Left forelimb (tissue), 1 donor: ENCODE results near the gene SRCIN1.

Experiments
- DNase-seq: peaks from one replicate; pipeline ENCODE4 v3.0.0-alpha.2; 2018; ENCODE audit warnings: low spot score

SRCIN1 gene

GRCh38 chr17:38578229-38579082, 27.3 kb downstream of the SRCIN1 start:
- DNase-seq = no peak

DNA sequence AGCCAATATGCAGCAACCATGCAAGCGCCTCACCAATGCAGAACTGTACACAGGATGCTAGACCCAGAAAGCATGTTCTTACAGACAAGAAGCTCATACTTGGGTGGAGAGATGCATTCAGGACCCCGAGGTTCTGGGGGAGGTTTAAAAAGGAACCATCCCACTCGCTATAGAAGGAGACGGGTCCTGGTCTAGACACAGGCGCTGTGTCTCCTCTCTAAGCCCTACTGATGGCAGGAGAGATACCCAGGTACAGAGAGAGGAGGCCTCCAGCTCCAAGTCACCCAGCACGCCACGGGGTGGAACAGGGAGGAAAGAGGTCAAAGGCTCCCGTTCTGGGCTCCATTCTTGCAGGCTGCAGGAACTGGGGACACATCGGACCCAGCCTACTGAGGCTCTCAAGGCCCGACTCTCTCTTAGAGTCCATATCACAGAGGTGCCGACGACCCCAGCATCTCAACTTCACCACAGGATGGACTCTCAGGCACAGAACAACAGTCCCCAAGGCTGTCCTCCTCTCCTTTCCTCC, 28.0 kb downstream of the SRCIN1 start:
- no peak for DNase-seq

DNA sequence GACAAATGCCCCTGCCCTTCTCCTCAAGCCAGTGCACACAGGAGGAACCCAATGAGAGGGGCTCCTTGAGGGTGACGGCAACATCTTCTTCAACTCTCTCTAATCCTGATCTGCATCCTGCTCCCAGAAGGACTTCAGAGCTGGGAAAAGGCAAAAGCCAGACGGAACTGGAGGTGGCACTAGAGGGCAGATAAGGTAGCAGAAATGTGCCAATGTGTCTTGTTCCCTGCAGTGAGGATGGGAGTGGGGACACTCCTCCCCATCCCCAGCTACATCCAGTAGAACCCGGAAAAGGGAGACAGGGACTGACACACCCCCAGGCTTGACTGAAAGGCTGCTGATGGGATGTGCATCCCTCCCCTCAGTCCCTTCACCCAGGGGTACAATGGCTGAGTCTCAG, 28.5 kb downstream of the SRCIN1 start:
- no peak for DNase-seq

GRCh38 chr17:38575781-38576180, 30.0 kb downstream of the SRCIN1 start:
- no peak for DNase-seq

DNA sequence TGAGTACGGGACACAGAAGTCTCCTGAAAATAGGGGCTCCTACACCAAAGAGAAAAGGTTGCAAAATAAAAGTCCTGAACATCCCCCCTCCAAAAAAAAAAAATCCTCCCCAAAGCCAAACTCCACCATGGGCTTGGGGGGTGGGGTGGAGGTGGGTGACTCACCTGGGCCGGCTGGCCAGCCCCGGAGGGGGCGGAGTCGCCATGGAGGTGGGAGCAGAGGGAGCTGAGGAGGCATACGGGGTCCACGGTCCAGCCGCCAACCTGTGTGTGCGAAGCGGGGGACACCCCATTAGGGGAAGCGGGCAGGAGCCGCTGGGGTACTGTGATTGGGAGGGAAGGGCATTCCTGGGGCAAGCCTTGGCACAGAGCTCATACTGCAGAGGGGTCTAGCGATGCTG, 31.0 kb downstream of the SRCIN1 start:
- DNase-seq = no peak

DNA sequence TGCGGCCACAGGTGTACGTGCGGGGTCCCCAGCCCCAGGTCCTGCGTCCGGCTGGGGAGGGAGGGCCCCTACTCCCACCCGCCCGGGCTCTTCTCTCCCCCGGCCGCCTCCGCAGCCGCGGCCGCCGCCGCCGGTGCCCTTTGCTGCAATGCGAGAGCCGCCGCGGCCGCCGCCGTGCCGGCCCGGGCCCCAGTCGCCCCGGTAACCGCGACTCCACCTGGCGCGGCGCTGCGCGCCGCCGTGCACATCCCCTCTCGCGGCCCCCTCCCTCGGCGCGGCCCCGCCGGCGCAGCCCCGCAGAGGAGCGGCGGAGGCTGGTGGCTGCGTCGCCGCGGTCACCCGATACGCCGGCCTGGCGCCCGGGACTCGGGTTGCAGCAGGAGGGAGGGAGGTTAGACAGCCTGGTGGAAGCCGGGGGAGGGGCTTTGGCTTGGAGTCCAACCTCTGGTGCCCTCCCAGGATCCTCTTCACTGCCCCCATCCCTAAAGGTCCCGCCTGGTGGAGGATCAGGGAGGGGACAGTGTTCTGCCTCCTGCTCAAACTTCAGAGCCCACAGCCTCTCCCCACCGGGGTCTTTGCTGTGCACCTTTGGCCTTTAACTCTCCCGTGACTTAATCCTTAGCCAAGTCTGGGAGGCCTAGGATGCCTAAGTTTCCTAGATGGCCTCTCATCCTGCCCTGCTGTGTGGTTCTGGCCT, 32.9 kb downstream of the SRCIN1 start:
- DNase-seq = no peak

DNA sequence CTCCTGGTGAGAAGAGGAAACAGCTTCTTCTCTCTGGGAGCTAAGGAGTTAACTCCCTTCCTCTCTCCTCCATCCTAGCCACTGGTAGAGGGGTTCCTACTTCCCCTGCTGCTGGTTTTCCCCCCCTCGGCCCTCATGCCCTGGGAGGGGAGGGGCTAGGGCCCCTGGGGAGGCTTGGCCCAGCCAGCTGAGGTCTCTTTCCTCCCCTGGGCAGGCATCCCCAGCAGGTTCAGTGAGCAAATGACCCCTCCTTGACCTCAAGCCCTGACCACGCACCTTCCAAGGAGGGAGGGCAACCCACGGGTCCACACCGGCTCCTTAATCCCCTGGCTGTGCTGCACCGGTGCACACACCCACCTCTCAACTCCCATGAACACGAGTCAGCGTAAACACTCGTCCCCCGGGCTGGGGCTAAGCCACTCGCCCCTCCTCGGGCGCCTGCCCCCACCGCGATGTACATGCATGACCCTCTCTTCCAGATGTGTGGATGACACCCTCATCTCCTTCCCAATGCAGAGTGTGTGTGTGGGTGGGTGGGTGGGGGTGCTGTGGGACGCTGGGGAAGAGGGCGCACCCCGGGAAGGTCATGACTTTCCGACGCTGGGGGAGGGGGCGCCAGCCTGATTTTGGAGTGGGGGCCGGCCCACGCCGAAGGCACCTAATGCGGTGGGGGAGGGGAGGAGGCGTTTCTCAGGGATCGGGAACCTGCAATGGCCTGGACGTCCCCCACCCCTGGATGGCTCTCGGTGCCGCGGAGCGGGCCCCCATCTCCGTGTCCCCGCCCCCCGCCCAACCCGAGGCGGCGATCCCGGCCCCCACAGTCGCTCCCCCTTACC, 33.7 kb downstream of the SRCIN1 start:
- no peak for DNase-seq

- no peak for DNase-seq
These were observed 35.8 kb downstream of the SRCIN1 start for GRCh38 chr17:38569701-38570512.

DNA sequence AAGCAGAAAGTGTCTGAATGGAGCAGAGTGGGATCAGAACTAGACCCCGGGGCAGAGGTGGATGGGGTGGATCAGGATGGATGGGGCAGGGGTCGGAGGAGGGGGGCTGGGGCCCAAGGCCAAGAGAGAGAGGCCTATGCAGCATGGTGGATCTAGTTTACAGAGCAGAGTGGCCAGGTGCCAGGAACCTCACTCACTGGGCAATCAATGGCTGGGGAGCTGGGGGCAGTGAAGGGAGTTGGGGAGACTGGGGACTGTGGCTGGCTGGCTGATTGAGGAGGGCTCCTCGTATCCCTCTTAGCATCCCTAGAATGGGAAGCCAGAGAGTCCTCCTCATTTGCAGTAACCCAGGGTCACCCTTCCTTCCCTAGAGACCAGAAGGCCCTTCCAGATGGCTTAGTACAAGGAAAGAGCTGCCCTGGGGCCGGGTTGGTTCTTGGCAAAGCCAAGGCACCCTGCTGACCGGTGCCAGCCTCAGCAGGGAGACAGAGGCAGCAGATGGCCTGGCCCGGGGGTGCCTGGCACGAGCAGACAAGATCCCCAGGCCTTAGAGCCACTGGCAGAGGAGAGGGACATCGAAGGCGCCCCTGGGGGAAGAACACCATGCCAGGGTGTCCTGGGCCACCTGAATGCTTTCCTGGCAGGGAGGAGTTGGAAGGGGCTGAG, 36.8 kb downstream of the SRCIN1 start:
- no peak for DNase-seq

- DNase-seq = no peak
These were observed 37.5 kb downstream of the SRCIN1 start for GRCh38 chr17:38568274-38568673.

- DNase-seq = no peak
These were observed 38.4 kb downstream of the SRCIN1 start for GRCh38 chr17:38567350-38567749.

DNA sequence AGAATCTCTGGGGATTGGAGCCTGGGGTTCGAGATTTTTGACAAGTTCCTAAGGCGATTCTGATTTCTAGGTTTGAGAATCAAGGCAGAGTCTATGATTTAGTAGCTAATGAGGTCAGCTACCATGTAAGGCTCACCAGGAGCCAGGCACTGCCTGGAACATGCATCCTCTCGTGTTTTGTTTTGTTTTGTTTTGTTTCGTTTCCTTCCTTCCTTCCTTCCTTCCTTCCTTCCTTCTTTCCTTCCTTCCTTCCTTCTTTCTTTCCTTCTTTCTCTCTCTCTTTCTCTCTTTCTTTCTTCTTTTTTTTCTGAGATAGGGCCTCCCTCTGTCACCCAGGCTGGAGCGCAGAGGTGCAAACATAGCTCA, 39.1 kb downstream of the SRCIN1 start:
- no peak for DNase-seq

DNA sequence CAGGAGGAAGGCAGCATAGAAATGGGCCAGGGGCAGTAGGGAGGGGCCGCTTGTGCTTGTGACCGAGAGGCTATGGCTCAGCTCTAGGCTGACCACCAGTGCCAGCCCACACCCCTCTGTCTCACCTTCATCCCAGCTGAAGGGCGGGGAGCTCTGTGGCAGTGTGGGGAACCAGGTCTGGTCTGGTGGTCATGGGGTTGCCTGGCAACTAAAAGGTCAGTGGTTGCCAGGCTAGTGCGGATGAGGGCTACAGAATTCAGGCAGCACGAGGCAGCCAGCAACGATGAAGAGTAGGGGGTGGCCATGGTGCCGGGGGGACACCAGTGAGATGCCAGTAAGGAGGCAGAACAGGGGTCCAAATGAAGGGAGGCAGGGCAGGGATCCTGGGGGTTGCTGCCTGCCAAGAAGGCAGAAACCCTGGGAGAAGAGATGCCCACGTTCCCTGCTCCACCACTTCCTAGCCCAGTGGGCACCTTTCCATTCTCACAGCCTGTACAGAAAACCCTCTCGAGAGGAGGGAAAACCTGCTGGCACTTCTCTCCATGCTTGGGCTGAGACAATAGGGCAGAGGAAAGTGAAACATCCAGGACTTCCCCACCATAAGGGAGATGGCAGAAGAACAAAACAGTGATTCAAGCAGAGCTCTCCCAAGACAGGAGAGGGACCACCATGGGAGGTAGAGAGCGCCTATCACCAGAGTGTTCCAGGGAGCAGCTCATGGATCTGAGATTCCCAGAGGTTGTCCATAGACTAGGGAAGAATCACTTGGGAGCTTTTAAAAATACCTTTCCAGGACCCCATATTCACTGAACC, 39.7 kb downstream of the SRCIN1 start:
- DNase-seq = no peak

DNA sequence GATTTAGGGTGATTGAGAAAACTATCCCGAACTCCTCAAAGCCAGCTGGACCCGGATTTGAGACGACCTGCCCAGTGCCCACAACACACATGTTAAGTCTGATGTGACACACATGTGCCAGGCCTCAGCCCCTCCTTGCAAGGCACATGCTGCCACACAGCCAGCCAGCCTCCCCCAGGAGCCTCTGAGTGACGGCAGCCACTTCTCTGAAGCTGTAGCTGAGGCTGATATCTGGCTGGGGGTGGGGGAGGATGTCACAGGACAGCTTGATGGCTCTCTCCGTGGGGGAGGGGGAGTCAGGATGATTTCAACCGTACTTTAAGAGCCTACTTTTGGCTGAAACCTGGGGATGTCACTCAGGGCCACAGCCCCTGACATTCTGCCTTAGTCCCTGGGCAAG, 40.9 kb downstream of the SRCIN1 start:
- DNase-seq = no peak

DNA sequence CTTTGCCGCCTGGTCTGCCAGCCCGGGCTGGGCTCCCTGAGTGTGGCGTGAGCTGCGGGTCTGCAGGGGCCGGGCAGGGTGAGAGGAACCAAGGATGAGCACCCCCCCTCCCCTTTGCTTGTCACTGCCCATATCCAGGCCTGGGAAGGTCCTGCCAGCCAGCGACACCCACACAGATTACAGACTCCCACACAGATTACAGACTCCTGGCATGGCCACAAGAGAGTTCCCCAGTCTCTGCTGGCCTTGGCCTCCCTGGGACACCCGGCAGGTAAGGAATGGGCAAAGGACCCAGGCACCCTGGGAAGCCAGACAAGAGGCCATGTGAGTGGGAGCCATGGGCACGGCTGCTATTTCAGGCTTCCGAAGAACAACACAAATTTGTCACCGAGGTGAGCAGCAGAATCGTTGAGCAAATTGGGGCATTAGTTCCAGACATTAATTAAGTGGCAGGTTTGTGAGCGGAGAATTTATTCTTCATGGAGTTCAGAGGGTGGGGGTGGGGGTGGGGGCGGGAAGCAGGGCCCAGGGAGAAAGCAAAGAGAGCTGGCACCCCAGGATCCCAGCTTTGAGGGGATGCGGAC, 41.4 kb downstream of the SRCIN1 start:
- DNase-seq = no peak

GRCh38 chr17:38563362-38564253, 42.1 kb downstream of the SRCIN1 start:
- DNase-seq = no peak

DNA sequence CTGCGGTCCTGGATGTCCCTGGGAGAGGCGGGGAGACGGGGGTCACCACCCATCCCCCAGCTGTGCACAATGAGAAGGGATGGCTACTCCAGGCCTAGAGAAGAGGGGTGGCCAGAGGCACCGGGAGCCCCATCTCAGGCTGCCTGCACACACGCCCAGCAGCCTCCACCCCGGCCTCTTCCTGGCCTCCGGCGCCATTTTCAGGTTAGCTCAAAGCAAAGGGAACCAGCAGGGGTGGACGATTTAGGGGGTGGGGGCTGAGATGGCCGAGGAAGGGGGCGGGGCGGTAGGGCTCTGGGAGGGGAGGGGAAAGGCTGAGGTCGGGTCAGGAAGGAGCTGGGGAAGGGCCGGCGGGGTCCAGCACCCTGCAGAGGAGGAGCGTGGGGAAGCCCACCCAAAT, 42.8 kb downstream of the SRCIN1 start:
- DNase-seq = no peak

DNA sequence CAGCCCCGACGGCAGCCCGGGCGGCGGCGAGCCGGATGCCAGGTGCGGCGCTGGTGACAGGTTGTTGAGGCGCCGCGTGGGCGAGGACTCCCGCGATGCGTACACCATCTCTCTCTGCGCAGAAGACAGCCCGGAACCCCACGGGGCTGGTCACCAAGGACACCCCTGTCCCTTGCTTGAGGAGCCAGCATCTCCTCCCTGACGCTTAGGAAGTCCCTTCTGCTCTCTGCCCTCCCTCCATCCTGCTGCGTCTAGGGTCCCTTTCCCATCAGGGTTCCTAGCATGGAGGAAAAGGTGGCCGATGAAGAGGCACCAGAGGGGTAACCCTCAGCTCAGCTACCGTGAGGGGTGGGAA, 43.6 kb downstream of the SRCIN1 start:
- DNase-seq = no peak
